ENCODE results near the gene MRE11.
"Not testable (repeated sequence)": the region's sequence is repeated elsewhere in the genome, so short reads cannot be mapped to it uniquely, and the experiment has no call there.

The MRE11 gene

GRCh38 chr11:94423507-94423906 is 70.1 kb downstream of the MRE11 start:
- DNase-seq (ENCODE audit: low read depth): no peak

GRCh38 chr11:94418123-94418765 is 75.4 kb downstream of the MRE11 start:
- no peak for DNase-seq (ENCODE audit: low read depth)

- peak; percentile 55 for DNase-seq (ENCODE audit: low read depth)
These were observed 76.2 kb downstream of the MRE11 start for GRCh38 chr11:94417386-94417987.

- no peak for DNase-seq (ENCODE audit: low read depth)
These were observed 88.4 kb downstream of the MRE11 start for GRCh38 chr11:94405062-94405833.

GRCh38 chr11:94402355-94402754 is 91.3 kb downstream of the MRE11 start:
- DNase-seq (ENCODE audit: low read depth): no peak

GRCh38 chr11:94401773-94402265 is 91.8 kb downstream of the MRE11 start:
- no peak for DNase-seq (ENCODE audit: low read depth)

- peak; percentile 41 for DNase-seq (ENCODE audit: low read depth)
These were observed 92.5 kb downstream of the MRE11 start, which contains the start of gene GPR83 for GRCh38 chr11:94400839-94401772. Gene GPR83, minus strand, starts transcription at chr11:94401419. Its CDS starts 172 bp downstream, at chr11:94401247.

GRCh38 chr11:94400457-94400838 is 93.2 kb downstream of the MRE11 start:
- DNase-seq (ENCODE audit: low read depth): no peak

GRCh38 chr11:94400050-94400449 is 93.6 kb downstream of the MRE11 start:
- DNase-seq (ENCODE audit: low read depth): no peak

GRCh38 chr11:94398101-94398500 is 95.5 kb downstream of the MRE11 start:
- no peak for DNase-seq (ENCODE audit: low read depth)

GRCh38 chr11:94396282-94396681 is 97.4 kb downstream of the MRE11 start:
- DNase-seq (ENCODE audit: low read depth): no peak

GRCh38 chr11:94391937-94392336 is 101.7 kb downstream of the MRE11 start:
- DNase-seq (ENCODE audit: low read depth): not testable (repeated sequence)

- no peak for DNase-seq (ENCODE audit: low read depth)
These were observed 114.0 kb downstream of the MRE11 start for GRCh38 chr11:94379613-94380012.

- DNase-seq (ENCODE audit: low read depth): no peak
These were observed 116.8 kb downstream of the MRE11 start for GRCh38 chr11:94376841-94377240.

- DNase-seq (ENCODE audit: low read depth): not testable (repeated sequence)
These were observed 123.1 kb downstream of the MRE11 start for GRCh38 chr11:94370576-94370975.
